ENCODE data around the gene ACTN1.
A peak's percentile ranks its signal among the peaks of the same experiment; 100 is the strongest.

ACTN1 gene

DNA sequence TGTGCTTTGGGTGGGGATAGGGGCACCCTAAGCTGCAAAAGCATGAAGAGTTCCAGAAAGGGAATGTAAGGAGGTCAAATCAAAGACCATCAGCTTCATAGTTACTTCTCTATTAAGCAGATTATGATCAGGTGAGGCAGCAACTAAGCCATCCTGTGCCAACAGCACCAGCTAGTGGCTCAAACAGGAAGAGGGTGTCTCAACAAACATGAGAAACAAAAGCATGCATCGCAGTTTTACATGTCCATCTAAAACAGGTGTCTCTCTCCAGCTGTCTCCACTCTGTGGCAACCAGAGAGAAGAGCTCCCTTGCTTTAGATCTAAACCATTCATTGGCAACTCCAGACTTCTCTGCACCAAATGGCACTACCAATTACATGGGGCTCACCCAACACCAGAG lies 52.9 kb downstream of the ACTN1 start:
- no peak overlapping the region for H3K4me3 ChIP-seq (ENCODE audit: low read length)
- TF ChIP-seq, protein P1, sequence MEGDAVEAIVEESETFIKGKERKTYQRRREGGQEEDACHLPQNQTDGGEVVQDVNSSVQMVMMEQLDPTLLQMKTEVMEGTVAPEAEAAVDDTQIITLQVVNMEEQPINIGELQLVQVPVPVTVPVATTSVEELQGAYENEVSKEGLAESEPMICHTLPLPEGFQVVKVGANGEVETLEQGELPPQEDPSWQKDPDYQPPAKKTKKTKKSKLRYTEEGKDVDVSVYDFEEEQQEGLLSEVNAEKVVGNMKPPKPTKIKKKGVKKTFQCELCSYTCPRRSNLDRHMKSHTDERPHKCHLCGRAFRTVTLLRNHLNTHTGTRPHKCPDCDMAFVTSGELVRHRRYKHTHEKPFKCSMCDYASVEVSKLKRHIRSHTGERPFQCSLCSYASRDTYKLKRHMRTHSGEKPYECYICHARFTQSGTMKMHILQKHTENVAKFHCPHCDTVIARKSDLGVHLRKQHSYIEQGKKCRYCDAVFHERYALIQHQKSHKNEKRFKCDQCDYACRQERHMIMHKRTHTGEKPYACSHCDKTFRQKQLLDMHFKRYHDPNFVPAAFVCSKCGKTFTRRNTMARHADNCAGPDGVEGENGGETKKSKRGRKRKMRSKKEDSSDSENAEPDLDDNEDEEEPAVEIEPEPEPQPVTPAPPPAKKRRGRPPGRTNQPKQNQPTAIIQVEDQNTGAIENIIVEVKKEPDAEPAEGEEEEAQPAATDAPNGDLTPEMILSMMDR (conservative IDR thresholded peaks at IDR 0.05; ENCODE audit: low read depth, low read length): peak; percentile 74
- no peak for DNase-seq (ENCODE audit: low read depth)

DNA sequence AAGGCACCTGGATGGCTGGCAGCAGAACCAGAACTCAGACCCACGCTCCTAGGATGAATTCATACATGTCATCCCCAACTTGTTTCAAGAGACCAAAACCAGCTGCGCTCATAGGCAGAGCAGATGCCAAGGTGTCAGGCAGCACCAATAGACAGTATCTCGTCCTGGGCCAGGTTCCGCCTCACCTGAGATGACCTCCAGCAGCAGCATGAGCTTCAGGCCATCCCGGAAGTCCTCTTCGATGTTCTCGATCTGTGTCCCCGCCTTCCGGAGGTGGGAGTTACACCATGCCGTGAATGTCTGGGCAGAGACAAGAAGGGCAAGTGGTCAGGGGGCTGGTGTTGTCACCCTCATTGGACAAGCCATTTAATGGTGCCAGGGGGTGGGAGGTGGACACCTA lies 53.7 kb downstream of the ACTN1 start:
- DNase-seq (ENCODE audit: low read depth): no peak
- H3K4me3 ChIP-seq (ENCODE audit: low read length): no peak overlapping the region
- TF ChIP-seq, protein P1 (conservative IDR thresholded peaks at IDR 0.05; ENCODE audit: low read depth, low read length): no peak

DNA sequence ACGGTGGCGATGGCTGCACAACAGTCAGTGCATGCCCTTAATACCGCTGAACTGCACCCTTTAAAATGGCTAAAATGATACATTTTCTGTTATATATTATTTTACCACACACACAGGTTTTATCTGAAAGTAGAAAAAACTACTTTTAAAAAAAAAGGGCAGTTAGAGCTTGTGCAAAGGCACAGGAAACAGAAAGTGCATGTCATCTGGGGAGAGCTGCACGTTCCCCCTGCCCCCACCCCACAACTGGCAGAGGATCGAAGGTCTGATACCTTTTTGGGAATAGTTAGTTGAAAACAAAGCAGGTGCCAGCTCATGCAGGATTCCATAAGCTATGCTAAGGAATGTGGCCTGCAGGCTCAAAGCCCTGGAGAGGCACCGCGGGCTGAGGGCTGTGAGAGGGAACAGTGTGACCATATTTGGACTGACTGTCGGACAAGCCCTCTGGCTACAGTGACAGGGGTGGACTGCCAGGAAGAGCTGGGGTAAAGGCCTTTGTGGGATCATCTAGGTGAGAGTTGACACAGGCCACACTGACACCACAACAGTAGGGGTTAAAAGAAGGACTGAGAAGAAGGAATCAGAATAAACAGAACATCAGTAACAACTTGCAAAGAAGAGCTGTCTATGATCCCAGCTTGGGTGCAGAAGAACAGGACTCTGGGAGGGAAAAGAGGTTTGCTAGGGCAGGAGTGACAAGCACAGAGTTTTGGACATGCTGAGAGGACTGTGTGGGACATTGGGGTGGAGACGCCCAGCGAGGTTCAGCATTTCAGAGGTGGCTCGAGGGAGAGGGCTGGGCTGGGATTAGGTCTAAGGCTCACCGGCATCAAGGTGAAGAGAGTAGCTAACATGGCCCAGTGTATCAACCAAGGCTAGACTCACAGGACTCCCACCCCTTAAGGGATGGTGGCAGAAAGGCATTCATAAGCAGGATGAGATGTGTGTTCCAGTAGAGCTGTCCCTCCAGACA lies 54.6 kb downstream of the ACTN1 start:
- no peak overlapping the region for H3K4me3 ChIP-seq (ENCODE audit: low read length)
- no peak for DNase-seq (ENCODE audit: low read depth)
- TF ChIP-seq, protein P1 (conservative IDR thresholded peaks at IDR 0.05; ENCODE audit: low read depth, low read length): no peak

DNA sequence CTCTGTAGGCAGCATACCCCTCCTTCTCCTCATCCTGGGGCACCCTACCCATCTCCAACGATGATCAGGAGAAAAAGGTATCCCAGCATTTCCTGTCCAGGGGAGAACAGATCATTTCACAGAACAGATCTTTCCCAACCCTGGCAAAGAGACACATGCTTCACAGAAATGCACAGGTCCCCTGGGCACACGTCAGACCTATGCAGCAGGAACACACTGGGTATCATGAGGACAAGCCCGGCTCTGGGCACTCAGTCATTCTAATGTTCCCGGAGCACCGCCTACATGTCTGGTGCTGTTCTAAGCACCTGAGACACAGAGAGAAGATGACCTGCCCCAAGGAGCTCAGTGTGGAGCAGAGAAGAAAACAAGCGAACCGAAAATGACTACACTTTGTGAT lies 56.2 kb downstream of the ACTN1 start:
- no peak overlapping the region for H3K4me3 ChIP-seq (ENCODE audit: low read length)
- DNase-seq (ENCODE audit: low read depth): no peak
- TF ChIP-seq, protein P1 (conservative IDR thresholded peaks at IDR 0.05; ENCODE audit: low read depth, low read length): no peak

DNA sequence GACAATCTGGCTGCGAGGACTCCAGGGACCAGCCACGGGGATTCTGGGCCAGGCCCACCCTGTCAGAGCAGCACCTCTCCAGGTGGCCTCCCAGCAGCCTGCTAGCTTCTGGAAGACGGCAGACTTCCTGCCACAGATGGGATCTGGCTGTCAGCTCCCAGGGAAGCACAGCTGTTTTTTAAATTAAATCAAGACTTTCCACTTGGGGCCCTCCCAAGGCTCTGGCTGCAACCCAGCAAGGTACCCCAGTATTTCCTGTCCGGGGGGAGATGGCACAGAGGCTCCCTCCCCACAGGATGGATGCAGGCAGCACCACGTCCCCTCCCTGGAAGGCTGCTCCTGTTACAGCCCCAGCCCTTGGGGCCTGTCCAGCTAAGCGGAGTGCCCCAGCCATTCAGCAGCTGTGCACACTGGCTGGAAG lies 56.9 kb downstream of the ACTN1 start:
- DNase-seq (ENCODE audit: low read depth): no peak

DNA sequence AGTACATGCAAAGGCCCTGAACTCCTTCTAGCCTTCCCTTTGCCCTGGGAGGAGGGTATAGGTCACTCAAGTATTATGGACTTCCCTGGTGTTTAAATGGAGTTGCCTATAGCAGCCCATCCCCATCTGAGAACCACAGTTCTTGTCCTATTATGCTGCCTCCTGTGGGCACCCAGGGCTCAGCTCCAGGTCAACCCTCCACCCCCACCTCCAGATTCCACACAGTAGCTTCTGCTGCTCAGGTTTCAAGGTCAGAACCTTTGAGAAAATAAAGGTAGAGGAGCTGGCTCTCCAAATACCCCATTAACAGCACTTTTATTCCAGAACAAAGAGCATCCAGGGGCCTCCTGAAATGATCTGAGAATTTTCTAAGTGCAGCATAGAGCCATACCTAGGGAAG lies 57.4 kb downstream of the ACTN1 start:
- TF ChIP-seq, protein P1 (conservative IDR thresholded peaks at IDR 0.05; ENCODE audit: low read depth, low read length): peak; percentile 21
- no peak overlapping the region for H3K4me3 ChIP-seq (ENCODE audit: low read length)
- no peak for DNase-seq (ENCODE audit: low read depth)

More for the DNA sequence above, 56.9 kb downstream of the ACTN1 start:
- no peak overlapping the region for H3K4me3 ChIP-seq (ENCODE audit: low read length)
- TF ChIP-seq, protein P1 (conservative IDR thresholded peaks at IDR 0.05; ENCODE audit: low read depth, low read length): no peak

DNA sequence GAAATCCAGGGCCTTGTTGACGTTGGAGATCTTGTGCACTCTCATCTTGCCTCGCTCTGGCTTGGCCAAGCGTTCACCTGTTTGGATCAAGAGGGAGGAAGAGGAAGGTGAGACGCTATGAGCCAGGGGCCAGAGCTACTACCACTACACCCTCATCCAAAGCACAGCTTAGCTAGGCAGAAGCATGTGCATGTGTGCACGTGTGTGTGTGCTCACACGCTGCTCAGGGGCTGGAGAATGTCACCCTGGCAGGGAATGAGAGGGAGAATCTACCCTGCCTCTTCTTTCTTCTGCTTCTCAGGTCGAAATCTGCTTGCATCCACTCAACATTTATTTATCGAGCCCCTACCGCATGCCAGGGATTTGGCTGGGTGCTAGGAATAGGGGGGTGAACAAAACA lies 58.1 kb downstream of the ACTN1 start:
- no peak for DNase-seq (ENCODE audit: low read depth)
- no peak overlapping the region for H3K4me3 ChIP-seq (ENCODE audit: low read length)
- TF ChIP-seq, protein P1 (conservative IDR thresholded peaks at IDR 0.05; ENCODE audit: low read depth, low read length): no peak
